Activated CD4-positive, alpha-beta T cell treated with anti-CD3 and anti-CD28 coated beads for 24 hours (primary cell): ENCODE measurements around the gene ZNF575.
A peak's percentile ranks its signal among the peaks of the same experiment; 100 is the strongest.

Experiments used
- DNase-seq, 2 donors: peaks; one replicate each; pipeline ENCODE4 v3.0.0-alpha.2; 2020; ENCODE audit warnings: low read depth in 2 of 2

The ZNF575 gene

DNA sequence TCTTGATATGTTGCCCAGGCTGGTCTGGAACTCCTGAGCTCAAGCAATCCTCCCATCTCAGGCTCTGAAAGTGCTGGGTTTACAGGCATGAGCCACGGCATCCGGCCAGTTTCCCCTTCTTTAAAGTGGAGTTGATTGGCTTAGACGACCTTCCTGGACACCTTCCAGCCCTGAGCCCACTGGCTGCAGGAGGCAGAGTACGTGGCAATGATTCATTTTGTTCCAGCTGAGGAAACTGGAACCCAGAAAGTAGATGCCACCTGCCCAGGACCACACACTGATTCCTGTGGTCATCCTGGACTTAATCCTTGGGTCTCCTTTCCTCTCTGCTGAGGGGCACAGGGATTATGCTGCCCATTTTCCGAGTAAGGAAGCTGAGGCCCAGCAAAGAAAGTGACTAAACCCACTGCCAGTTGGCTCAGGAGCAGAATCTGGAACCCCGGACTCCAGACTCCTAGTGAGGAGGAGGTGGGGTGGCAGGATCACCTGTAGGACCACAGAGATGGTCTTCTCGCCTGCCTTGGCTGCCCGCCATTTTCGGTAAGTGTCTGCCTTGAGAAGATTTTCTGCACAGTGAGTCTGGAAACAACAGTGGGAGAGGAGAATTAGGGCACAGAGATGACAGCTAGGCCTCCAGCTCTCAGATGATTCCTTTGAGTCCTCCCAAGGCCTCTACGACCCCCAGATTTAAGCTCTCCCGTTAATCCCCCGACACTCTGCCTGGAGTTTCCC is 41.6 kb downstream of the ZNF575 start:
- DNase-seq: no peak

DNA sequence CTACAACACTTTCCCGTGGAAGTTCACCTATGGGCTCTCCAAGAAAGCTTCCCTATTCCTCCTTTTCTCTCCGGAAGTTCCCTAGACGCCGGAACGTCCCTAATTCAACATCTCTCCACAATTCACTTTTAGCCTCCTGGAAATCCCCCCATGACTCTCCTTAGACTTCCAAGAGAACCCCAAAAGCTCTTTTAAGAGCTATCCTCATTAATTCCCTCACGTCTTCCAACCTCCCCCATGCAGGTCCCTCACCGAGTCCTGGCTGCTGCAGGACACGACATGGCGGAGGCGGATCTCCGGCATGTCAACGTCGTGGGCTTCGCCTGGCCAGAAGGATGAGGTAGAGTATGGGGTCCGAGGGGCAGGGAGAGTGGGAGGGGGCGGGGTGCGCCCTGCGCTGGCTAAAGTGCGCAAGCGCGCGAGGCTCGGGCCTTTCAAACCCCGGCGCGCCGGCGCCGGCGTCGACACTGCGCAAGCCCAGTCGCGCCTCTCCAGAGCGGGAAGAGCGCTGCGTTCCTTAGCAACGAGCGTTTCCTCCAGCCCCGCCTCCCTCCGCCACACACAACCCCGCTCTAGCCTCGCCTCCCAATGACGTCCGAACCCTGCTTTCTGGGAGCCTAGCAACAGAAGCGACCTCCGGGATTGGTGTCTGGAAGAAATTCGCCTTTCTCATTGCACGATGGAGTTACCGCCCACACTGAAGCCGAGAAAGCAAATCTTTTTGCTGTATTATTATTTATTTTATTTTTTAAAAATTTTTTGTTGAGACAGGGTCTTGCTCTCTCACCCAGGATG is 42.4 kb downstream of the ZNF575 start, which contains the start of the genes PINLYP and XRCC1:
Gene PINLYP, plus strand, starts transcription at position 646 of the 795 bp plus-strand sequence. CDS start 1,391 bp downstream, outside the sequence.
Gene XRCC1, minus strand, starts transcription at position 372 of the 795 bp plus-strand sequence. Its CDS starts 69 bp downstream, at position 303.
- DNase-seq: peak; percentile 92 to 95

DNA sequence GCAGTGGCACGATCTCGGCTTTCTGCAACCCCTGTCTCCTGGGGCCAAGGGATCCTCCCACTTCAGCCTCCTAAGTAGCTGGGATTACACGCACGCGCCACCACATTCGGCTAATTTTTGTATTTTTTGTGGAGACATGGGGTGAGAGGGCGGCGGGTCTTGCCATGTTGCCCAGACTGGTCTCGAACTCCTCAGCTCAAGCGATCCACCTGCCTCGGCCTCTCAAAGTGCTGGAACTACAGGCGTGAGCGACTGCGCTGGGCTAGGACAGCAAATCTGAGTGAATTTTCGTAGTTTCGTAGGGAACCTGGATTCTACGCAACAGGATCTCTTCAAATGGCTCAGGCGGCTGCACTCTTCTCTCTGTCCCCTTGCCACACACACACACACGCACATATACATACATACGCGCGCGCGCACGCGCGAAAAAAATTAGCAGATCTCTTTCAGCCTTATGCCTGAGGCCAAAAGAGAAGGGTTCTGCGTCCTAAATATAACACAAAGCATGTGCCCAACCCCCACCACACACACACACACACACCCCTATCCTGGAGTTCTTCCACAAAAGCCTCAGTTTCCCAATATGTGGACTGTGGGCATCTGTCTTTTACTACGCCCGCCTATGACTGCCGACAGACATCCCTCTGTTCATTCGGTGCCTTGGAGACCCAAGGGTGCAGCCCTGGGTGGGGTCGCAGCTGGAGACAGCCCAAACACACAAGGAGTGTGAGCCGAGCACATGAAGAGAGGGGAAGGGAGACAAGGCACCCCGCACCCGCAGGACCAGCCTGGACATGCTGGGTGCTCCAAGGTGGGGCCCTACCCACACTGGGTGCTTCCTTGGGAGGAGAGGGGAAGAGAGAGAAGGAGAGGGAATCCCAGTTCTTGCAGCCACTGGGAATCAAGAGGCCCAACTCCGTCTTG is 43.2 kb downstream of the ZNF575 start:
- DNase-seq: no peak

DNA sequence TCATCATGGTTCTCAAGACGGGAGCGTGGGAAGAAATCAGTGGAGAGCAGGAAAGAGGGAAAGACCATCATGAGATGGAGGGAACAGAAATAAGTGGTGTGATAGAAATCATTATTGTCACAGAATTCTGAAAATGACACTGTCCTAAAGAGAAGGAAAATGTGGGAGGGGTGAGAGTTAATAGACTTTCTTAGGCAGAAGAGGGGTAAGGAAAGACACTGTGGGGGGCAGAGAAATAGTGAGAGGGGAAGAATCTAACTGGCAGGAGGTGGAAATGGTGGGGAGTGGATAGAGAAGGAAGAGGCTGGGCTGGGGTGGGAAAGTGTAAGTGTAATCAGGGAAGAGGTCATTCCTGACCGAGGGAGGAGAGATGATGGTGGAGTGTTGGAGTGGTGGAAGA is 45.8 kb downstream of the ZNF575 start:
- no peak for DNase-seq

DNA sequence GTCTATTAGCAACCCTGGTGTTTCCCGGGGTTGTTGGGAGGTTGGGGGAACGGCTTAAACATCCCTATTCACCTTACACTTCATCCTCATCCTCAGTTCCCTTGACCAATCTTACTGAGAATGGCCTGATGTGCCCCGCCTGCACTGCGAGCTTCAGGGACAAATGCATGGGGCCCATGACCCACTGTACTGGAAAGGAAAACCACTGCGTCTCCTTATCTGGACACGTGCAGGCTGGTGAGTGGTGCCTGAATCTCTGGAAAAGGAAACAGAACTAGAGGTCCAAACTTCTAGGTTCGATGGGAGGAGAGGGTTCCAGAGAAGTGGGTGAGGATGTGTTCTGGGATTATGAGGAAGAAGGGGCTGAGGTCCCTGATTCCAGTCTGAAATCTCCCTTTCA is 48.5 kb downstream of the ZNF575 start:
- no peak for DNase-seq

DNA sequence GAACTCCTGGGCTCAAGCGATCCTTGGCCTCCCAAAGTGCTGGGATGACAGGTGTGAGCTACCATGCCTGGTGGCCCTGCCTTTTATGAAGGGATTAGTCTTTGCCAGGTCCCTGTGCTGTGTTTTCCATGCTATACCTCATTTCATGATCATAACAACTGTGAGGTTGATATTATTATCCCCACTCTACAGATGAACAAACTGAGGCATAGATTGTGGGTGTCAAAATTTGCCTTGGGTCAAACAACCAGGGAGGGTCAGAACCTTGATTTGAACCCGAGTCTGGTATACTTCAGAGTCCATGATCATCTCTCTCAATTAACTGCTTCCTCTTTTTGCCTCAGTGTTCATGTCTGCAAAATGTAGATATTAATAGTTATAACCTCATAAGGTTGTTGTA is 49.5 kb downstream of the ZNF575 start:
- no peak for DNase-seq

DNA sequence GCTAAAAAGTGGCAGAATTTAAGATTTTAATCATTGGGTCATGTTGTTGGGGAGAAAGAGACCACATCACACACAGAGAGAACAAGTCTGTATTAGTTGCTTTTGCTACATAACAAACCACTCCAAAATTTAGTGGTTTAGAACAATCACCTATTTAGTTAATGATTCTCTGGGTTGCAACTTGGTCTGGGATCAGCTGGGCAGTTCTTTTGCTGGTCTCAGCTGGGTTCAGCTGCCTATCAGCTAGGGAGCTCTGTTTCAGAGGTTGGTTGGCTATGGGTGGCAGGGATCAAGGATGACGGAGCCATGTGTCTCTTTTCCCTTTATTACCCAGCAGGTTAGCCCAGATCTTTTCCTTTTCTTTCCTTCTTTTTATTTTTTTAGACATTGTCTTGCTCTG is 51.5 kb downstream of the ZNF575 start:
- no peak for DNase-seq
